ENCODE results near the gene ABCB11.

DNA sequence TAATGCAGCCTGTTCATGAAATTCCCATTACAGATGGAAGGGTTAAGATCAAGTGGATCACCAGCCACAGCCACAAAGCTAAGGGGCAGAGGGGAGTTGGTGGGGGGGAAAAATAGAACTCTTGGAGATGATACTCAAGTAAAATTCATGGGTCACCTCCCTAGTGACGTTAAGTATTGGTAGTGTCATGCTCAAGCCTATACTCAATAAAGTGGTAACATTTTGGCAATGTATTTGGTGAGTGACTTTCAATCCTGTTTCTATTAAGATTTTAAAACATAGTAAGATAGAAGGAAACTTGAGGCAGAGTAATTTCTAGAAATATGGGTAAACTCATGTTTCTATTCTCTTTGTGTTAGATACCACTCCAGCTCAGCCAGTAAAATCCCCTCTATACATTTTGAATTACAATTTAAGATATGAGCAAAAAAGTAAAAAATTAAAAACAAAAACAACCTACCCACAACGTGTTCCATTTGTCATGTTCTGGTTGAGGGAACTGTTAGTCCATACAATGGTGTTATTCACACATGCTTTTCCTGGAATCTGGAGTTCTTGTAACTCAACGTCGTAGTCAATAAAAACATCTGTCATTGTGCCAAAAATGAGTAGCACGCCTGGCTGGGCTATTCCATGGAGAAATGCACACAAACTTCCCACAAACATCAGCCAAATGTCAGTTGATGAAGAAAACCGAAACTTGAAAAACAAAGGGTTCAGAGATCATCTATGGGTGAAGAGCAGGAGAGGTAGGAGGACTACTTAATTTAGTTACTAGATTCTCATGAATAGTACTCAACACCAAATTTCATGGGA is 18.1 kb downstream of the ABCB11 start:
- TF ChIP-seq EZH2 (IDR thresholded peaks at IDR 0.05) (no peak), EZH2phosphoT487 (IDR thresholded peaks at IDR 0.05) (no peak)
- TF ChIP-seq, protein P1, sequence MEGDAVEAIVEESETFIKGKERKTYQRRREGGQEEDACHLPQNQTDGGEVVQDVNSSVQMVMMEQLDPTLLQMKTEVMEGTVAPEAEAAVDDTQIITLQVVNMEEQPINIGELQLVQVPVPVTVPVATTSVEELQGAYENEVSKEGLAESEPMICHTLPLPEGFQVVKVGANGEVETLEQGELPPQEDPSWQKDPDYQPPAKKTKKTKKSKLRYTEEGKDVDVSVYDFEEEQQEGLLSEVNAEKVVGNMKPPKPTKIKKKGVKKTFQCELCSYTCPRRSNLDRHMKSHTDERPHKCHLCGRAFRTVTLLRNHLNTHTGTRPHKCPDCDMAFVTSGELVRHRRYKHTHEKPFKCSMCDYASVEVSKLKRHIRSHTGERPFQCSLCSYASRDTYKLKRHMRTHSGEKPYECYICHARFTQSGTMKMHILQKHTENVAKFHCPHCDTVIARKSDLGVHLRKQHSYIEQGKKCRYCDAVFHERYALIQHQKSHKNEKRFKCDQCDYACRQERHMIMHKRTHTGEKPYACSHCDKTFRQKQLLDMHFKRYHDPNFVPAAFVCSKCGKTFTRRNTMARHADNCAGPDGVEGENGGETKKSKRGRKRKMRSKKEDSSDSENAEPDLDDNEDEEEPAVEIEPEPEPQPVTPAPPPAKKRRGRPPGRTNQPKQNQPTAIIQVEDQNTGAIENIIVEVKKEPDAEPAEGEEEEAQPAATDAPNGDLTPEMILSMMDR (IDR thresholded peaks at IDR 0.05): no peak

Measured in neural progenitor cell (in vitro differentiated cells).